ENCODE results near the gene RBM39.
"Not testable (repeated sequence)": the region's sequence is repeated elsewhere in the genome, so short reads cannot be mapped to it uniquely, and the experiment has no call there.

RBM39 gene

DNA sequence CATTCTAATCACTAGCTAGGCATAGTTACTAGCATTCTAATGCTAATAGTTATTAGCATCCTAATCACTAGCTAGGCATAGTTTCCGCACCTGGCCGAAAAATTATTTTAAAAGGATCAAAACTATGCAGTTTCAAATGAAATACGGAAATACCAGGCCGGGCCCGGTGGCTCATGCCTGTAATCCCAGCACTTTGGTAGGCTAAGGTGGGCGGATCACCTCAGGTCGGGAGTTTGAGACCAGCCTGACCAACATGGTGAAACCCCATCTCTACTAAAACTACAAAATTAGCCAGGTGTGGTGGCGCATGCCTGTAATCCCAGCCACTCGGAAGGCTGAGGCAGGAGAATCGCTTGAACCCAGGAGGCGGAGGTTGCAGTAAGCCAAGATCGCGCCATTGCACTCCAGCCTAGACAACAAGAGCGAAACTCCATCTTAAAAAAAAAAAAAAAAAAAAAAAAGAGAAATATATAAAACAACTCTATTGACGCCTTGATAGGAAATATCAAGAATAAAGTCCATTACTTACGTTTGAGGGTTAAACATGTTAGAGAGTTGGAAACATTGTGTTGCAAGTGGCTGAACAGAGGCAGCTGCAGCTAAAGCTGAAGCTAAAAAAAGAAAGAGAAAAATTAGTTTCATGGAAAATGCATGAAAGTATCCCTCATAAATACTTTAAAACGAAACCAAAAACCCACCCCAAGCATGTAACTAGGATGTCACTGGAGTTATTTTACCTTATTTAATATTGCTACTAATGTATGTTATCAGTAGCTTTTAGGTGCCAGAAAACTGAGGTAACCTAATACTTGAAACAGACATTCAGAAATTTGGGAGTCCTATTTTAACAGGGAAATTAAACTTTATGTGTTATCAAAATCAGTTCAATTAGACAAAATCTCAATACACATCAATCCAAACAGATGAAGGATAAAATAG is 35.2 kb downstream of the RBM39 start:
- DNase-seq (ENCODE audit: low read depth) = not testable (repeated sequence)

DNA sequence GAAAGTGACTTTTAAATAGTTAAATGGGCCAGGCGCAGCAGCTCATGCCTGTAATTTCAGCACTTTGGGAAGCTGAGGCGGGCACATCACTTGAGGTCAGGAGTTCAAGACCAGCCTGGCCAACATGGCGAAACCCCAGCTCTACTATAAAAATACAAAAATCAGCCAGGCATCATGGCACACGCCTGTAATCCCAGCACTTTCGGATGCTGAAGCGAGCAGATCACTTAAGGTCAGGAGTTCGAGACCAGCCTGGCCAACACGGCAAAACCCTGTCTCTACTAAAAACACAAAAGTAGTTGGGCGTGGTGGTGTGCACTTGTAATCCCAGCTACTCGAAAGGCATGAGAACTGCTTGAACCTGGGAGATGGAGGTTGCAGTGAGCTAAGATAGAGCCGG is 36.2 kb downstream of the RBM39 start:
- not testable (repeated sequence) for DNase-seq (ENCODE audit: low read depth)

DNA sequence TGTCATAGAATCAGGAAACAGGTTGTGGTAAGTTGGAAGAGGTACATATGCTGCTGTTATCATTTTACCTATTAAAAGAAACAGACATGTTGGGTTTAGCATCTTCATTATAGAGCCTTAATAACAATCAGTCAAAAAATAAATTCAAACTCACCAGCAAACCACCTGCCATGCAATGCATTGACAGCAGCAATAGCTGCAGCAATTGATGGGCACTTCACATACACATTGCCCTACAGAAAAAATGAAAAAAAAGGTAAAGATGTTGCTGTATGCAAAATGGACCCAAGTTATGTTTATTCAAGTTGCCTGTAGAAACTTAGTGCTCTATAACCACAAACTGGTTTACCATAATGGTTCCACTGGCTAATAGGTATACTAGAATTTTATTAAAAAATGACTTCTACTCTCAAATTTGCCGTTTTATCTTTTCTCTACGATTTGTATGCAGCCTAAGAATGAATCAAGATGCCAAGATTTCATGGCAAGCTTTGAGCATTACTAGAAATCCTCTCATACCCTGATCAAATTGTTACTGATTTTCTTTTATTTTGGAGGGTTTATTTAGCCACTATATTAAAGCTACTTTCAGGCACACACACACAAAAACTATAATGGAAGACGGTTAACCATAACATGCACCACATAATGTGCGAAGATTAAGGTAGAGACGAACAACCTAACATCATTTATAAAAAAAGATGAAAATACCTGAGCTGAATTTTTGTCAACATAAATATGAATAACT is 37.4 kb downstream of the RBM39 start:
- no peak for DNase-seq (ENCODE audit: low read depth)

DNA sequence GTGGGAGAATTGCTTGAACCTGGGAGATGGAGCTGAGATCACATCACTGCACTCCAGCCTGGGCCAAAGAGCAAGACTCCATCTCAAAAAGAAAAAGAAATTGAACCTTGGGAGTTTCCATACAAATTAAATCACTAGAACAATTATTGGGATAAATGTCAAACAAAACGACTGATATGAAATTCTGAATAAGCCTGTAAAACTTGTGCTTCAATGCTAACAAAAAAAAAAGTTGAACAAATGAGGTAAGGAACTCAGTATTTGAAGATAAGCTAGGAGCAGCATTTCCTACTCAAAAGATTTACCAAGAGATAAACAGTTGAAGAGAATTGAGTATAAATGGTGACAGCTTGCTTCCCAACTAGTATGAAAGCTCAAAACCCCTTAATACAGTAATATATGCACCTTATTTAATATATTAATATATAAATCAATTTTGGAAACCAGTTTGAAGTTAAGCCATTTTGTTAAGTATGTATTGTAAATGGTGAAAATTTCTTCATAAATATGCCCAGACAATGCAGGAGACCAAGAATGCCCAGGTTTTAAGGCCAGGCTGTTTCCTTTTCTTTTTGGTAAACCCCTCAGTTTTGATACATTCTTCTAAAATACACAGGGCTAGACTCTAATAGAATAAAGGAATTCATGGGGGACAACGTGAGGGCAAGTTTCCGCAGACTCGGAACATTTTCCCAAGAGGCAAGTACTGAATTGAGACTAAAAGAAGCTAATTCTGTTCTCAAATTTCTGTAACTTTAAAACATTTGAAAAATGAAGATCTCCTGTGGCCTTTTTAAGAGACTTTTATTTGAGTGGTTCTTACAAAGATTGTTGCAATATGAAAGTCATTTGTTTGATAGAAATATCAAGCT is 39.0 kb downstream of the RBM39 start:
- no peak for DNase-seq (ENCODE audit: low read depth)

DNA sequence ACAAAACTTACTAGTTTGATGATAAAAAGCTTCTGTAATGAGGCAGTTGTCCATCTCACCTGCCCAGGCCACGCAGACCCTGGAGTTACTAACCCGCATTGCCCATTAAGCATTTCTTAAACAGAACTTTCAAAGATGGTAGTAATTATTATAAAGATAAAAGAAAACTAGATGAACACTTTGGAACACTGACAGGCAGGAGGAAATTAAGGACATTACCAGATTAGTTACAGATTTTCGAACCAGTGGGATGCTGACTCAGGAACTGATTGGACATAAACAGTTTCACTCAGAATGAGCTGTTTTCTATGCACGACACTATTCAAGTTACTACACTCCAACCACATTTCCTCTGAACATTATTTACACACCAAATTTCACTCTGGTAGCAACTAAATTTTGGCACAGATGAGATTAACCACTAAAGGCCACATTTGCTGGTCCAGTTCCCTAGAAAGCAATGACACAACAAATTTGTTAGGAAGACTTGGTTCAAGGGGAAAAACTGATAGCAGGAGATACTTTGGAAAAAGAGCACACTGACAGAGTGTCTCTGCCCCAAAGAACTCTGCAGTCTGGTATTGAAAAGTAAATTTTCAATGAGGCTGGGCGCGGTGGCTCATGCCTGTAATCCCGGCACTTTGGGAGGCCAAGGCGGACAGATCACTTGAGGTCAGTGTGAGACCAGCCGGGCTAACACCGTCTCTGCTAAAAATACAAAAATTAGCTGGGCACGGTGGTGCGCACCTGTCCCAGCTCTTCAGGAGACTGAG is 39.8 kb downstream of the RBM39 start:
- DNase-seq (ENCODE audit: low read depth) = peak; percentile 94

DNA sequence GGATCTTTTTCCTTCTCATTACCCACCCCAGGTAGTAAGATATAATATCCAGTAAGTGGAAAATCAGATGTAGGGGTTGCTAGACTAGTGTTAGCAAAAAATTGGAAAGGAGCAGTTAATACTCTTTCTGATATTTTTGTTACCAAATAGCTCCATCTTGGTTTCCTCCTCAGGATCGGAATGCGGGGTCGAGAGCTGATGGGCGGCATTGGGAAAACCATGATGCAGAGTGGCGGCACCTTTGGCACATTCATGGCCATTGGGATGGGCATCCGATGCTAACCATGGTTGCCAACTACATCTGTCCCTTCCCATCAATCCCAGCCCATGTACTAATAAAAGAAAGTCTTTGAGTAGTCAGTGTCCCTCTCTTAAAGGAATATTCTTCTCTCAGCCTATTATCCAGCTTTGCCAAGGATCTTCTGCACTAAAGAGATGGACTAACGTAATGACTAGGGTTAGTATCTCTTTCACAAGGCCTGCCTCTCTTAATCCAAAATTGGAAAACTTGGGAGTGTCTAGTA is 41.4 kb downstream of the RBM39 start:
- DNase-seq (ENCODE audit: low read depth) = no peak

DNA sequence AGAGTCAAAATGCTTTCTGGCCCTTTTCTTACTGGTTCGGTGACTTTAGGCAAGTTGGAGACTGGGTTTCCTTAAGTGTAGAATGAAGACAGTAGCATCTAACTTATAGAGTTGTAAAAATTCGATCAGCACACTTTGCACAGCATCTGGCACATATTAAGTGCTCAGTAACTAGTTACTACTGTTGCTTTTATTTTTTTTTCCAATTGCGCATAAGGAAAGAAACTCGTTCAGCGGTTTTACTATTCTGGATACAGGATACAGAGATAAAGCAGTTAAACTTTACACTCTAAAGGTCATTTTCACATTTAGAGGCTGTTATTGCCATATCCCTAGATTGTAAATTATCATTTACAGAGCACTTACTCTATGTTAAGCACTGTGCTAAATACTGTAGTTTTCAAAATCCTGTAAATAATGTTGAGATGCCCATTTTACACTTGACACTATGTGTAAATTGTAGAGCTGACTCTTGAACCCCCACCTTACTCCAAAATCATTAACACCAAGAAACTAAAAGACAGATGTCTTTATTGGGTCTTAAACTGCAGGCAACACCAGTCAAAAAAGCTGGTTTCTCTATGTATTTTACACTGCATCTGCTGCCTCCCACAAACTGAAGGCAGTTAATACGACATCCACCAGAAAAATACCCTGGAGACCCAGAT is 42.0 kb downstream of the RBM39 start:
- no peak for DNase-seq (ENCODE audit: low read depth)

DNA sequence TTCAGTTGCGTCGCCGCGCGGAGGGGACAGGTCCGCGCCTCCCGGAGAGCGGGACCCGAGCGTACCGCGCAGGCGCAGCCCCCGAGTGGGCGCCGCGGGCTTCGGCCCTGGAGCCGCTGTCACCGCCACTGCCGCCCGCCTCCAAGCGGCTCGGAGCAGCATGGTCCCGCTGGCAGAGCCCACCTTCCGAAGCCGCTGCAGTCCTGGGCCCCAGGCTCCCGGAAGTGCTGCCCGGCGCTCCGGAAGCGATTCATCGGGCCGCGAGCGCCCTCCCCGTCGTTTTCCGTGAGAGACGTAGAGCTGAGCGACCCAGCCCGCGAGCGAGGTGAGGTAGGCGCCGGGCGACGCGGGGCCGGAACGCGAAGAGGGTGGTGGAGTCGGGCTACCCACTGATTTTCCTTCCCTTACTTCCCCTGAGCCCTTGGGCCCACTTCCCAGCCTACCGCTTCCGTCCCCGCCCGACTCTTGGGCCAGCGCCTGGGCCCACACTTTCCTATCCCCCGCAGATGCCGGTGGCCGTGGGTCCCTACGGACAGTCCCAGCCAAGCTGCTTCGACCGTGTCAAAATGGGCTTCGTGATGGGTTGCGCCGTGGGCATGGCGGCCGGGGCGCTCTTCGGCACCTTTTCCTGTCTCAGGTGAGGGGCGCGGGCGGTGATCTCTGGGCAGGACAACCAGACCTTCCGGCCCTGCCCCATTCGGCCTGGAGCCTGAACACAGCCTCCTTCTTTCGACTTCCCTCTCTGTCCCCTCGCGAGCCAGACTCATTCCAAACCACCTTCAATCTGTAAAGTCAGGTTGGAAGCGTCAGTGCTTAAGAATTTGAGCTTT is 42.7 kb downstream of the RBM39 start, which contains the start of the genes NFS1 and ROMO1:
TSS of gene NFS1 (minus strand) at position 226 of the 830 bp plus-strand sequence. CDS start at position 162, 64 bp downstream.
TSS of gene ROMO1 (plus strand) at position 279 of the 830 bp plus-strand sequence. CDS start at position 507, 228 bp downstream.
- DNase-seq (ENCODE audit: low read depth) = peak; percentile 78

DNA sequence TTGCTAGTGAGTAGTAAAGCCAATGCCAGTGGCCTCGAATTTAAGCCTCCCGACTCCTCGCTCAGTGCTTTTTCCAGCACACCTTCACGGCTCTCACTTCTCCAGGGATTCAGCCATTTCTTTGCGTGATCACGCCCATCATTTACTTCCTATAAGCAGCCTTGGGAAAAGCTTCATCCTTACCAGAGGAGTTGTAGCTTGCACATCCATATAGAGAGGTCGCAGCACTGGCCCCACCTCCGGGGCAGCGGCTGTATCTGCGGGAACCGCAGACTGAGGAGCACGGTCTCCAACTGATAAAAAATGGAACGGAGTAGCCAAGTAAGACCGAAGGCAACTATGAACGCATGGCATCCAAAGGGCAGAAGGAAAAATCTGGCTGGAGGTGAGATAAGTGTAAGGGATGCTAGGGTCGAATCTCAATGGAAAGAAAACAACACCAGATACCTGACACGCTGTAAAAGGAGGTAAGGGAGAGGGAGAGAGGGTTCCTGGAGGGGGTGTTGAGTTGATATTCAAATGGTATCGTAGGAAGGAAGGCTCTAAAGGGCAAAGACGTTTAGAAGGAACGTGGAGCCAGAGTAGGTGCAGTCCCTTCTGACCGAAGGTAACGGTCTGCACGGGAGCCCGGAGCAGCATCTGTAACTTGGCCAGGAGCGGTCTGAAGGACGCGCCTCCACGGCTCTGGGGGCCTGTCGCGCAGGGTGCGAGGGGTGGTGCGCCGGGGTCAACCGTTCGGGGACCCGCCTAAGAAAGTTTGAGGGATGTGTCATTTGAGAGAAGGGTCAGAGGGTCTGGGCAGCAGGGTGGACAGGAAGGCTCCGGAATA is 43.5 kb downstream of the RBM39 start:
- no peak for DNase-seq (ENCODE audit: low read depth)

DNA sequence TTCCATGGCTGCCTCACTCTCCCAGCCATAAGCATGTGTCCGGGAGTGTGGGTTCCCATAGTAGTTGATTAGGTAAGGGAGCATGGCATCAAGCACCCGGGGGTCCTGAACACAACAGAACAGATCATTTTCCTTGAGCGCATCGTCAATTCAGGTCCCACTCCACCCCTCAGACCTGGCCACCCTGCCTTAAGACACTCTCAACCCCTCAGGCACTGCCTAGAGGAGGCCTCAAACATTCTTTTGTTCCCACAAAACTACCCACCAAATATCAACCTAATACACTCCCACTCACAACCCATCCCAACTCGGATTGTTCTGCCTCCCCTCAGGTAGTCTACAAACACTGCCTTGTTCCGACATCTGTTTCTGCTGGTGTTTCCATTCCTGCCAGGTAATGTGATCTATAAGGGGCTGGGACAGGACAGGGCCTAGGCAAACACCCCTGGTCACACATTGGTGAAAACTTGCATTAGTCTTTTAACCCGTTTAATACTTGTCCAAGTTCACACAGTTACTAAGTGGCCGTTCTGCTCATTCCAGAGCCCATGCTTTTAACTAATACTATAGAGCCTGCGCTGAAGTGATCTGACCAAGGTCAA is 44.3 kb downstream of the RBM39 start:
- no peak for DNase-seq (ENCODE audit: low read depth)

DNA sequence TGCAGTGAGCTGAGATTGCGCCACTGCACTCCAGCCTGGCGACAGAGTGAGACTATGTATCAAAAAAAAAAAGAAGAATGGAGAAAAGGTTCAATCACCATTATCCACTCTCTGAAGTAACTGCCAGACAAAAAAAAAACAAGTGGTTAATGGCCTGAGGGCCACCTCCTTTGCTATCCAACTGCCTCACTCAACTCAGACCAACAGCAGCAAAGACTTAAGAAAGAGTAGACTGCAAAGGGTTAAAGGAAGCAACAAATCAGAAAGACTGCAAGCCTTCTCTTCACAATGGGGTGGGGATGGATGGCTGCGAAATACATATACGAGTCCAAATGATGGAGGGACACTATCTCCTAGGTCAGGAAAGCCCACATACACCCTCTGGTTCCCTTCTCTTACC is 46.1 kb downstream of the RBM39 start:
- DNase-seq (ENCODE audit: low read depth) = no peak

DNA sequence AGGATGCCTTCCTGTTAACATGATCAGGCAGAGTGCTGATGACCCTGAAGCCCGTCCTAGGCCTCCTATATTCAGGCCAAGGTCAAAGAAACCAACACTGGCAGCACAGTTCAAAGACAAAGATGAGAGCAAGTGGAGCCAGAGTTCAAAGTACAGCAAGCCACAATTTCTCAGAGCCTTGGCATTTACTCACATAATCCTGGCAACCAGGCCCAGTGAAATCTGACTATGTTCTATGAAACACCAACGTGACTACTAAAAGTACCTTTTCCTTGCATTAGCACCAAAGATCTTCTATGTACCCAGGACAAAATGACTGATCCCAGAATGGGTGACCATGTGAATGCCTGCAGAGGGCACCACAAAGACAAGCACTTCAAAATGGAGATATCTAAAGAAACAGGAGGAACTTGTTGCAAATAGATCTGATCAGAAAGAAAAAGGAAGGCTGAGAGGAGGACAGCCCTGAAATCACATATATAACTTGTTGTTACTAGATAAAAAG is 46.8 kb downstream of the RBM39 start:
- no peak for DNase-seq (ENCODE audit: low read depth)

DNA sequence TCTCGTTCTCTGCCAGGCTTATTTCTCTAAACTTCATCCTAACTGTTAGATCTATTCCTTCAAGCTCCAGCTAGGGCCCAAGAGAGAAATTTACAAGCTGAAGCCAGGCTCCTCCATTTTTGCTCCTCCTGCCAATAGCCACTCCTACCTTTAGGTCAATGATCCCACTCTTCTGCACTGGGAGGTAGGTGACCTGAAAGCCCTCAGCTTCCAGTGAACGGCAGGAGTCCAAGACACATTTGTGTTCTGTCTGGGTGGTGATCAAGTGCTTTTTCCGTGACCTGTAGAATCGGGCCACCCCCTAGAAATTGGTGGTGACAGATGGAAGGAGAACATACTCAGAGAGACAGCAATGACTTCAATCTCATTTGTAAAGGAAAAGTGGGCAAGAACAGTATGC is 51.8 kb downstream of the RBM39 start:
- no peak for DNase-seq (ENCODE audit: low read depth)

DNA sequence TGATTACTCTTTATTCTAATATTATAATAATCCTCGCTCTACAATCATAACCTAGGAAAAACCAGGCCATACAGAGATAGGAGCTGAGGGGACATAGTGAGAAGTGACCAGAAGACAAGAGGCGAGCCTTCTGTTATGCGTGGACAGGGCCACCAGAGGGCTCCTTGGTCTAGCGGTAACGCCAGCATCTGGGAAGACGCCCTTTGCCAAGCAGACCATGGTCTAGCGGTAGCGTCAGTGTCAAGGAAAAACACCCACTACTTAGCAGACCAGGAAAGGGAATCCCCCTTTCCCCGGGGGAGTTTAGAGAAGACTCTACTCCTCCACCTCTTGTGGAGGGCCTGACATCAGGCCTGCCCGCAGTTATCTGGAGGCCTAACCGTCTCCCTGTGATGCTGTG is 55.2 kb downstream of the RBM39 start:
- not testable (repeated sequence) for DNase-seq (ENCODE audit: low read depth)

DNA sequence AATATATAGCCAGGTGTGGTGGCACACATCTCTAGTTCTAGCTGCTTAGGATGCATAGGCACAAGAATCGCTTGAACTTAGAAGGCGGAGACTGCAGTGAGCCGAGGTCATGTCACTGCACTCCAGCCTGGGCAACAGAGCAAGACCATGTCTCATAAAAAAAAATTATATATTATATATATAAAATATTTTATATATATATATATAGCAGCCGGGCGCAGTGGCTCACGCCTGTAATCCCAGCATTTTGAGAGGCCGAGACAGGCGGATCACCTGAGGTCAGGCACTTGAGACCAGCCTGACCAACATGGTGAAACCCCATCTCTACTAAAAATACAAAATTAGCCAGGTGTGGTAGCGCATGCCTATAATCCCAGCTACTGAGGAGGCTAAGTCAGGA is 56.7 kb downstream of the RBM39 start:
- not testable (repeated sequence) for DNase-seq (ENCODE audit: low read depth)

DNA sequence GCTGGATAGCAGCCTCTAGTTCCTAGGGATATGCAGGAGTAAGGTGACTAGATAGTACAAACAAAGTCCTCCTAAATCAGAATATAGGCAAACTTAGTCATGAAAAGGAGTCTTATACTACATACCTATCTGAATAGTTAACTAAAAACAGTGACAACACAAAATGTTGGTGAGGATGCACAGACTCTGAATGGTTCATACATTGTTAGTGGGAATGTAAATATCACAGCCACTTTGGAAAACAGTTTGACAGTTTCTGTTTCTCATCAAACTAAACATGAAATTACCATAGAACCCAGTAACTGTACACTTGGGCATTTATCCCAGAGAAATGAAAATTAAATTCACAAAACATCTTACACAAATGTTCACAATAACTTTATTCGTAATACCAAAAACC is 60.1 kb downstream of the RBM39 start:
- no peak for DNase-seq (ENCODE audit: low read depth)

DNA sequence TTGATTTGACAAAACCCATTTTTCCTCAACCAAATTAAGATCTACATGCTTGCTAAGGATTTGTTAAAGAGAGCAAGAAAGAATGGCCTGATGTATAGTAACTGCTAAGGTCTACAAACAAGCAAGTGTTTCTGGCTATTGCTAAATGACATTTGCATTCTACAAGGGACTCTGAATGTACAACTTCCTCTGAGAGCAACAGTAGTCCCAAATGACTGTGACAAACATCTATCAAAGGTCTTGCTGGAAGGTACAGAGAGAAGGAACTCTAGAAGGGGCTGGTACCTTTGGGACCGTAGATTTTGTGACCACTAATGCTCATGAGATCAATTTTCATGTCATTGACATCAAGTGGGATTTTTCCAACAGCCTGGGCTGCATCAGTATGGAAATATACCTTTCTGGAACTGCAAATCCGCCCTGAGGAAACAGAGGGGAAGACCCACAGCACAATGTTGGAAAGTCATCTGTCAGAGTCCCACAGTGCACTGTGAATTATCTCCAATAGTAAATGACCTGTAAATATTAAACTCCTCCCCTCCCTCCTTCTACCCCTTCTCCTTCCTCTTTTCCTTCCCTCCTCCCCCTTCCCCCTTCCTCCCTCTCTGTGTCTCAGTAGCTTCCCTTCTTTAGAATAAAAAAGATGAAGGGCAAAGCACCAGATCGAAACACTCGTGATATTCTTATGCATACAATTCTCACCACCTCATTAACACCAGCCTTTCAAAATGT is 61.4 kb downstream of the RBM39 start:
- DNase-seq (ENCODE audit: low read depth) = no peak
